Mesenteric fat pad (tissue), 1 donor: ENCODE data around the gene STX5. TPM values are rescaled to one million over a fixed set of nuclear protein-coding genes. Genes with fewer than 3 reads are reported as not detected.
"Not testable (repeated sequence)": the region's sequence is repeated elsewhere in the genome, so short reads cannot be mapped to it uniquely, and the experiment has no call there.

Experiments used
- DNase-seq: peaks from one replicate; pipeline ENCODE4 v3.0.0-alpha.2; 2020; ENCODE audit warnings: low spot score
- long read RNA-seq: library from polyadenylated mRNA; unstranded; transcript quantifications from one replicate; pipeline ENCODE4 v2.0.0, GENCODE V29; 2020
- total RNA-seq: library from RNA; stranded (reverse); fragmentation: NEBNext Ultra II Directional; extraction: Animal tissue kit (Norgen Biotek cat#: 25700); gene quantifications from one replicate; pipeline ENCODE4 v1.2.1, GENCODE V29; 2021
- donor health status: DM: yes; HTN: yes; CAD: no.

The STX5 gene
- 41.8 TPM for total RNA-seq
- long read RNA-seq, transcript STX5-201 (11 exons, 1,794 nt): major isoform, 13 of 21 reads
- long read RNA-seq, partial matches to known transcripts: 3 of 21 reads
- long read RNA-seq, other reads (novel, unspliced or antisense): 2 of 21 reads

GRCh38 chr11:62831520-62832335 lies at the start of gene STX5:
Gene STX5, minus strand, starts transcription at chr11:62832051. Its CDS starts 808 bp downstream, at chr11:62831243.
- peak; percentile 100 for DNase-seq

- peak; percentile 97 for DNase-seq
These were observed 49.1 kb upstream of the STX5 start, which contains the start of gene SLC3A2 for GRCh38 chr11:62880803-62881578. Gene SLC3A2, plus strand, starts transcription at chr11:62880896. Its CDS starts 128 bp downstream, at chr11:62881024.

- DNase-seq: peak; percentile 91
These were observed 48.5 kb upstream of the STX5 start for GRCh38 chr11:62880231-62880802.

DNA sequence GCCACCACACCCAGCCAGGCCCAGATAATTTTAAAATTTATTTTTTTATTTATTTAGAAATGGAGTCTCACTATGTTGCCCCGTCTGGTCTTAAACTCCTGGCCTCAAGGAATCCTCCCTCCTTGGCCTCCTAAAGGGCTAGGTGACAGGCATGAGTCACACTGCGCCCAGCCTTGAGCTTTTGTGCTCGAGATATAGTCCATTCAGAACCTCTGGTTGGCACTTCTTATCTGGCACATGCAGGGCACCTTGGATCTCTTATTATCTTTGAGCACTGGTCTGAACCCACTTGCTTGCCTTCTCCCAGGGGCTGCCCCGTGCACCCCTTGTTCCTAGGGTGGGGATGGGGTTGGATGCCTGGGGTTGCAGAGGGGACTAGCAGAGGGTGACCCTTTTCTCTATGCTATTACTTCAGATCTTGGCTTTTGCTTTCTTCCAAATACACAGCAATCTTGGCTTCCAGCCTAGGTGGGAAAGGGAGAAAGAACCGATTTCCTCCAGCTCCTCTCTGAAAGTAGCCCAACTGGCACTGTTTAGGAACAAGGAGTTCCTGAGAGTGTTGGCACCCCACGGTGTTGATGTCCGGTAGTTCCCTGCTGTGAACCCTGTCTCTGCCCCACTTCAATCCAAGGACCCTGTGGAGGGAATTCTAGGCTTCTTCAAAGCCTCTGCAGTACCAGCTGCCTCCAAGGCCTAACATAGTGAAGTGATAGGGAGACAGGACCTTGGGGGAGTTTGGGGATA lies 47.6 kb upstream of the STX5 start:
- DNase-seq: no peak

DNA sequence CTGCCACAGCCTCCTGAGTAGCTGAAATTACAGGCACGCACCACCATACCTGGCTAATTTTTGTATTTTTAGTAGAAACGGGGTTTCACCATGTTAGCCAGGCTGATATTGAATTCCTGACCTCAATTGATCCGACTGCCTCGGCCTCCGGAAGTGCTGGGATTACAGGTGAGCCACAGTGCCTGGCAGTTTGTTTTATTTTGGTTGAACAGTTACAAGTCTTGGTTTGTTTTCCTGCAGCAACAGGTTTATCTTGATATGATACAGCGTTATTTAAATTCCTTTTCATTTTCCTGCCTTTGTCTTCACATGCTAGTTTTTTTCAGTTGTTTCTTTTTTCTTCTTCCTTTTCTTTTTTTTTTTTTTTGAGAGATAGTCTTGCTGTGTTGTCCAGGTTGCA lies 44.9 kb upstream of the STX5 start:
- no peak for DNase-seq

DNA sequence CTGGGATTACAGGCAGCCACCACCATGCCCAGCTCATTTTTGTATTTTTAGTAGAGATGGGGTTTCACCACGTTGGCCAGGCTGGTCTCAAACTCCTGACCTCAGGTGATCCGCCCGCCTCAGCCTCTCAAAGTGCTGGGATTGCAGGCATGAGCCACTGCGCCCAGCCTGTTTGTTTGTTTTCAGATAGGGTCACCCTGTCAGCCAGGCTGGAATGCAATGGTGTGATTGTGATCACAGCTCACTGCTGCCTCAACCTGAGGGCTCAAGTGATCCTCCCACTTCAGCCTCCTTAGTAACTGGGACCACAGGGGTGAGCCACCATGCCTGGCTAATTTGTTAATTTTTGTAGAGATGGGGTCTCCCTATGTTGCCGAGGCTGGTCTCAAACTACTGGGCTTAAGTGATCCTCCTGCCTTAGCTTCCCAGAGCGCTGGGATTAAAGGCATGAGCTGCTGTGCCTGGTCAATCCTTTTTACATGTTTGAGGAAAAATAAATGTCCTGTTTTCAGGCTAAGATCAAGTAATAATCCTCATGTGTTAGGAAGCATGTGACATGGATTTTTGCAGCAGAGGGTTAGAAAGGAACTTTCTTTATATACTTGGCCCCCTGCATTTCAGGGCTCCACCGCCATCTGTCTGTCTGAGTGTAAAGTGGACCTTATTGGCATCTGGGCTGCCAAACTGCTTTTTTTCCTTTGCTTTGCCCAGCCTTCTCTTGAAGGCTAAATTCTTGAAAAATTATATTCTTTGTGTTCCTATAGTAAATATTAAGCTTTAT lies 44.0 kb upstream of the STX5 start:
- no peak for DNase-seq

DNA sequence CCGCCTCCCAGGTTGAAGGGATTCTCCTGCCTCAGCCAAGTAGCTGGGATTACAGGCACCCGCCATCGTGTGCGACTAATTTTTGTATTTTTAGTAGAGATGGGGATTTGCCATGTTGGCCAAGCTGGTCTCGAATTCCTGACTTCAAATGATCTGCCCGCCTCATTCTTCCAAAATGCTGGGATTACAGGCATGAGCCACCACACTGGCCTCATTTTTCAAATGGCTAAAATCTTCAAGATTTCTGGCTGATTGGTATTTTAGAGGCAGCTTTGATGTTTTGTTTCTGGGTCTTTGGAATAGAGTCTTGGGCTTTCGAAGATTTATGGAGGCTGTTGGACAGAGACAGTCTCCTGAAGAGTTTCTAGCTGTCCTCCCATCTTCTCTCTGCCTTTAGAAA lies 43.0 kb upstream of the STX5 start:
- no peak for DNase-seq

- DNase-seq: no peak
These were observed 33.8 kb upstream of the STX5 start for GRCh38 chr11:62865635-62866034.

DNA sequence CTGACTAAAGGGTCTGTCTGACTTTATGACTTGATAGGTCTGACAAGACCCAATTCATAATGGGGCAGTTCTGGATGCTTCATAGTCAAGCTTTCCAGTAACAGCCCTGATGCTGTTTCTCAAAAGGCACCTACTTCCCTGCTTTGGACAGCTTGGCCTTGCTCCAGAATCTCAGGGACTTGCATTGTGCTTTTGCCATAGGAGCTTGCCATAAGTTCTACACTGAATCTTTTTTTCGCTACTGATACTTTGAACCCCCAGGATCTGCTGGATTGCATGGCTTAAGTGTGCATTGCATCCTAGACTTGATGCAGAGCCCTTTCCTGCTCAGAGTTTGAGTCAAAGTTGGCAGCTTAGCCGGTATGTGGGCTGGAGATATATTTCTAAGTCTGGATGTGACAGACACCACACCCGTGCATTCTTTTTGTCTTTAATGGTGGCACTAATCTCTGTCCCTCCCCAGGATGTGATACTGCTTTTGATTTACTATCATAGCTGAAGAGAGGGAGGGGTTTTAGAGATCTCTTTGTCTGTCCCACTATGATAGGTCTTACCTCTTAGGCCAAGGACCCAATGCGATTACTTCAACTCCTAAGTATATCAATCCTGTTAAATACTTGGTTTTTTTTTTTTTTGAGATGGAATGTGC lies 32.0 kb upstream of the STX5 start:
- no peak for DNase-seq

GRCh38 chr11:62861564-62862192 lies 29.8 kb upstream of the STX5 start:
- not testable (repeated sequence) for DNase-seq

DNA sequence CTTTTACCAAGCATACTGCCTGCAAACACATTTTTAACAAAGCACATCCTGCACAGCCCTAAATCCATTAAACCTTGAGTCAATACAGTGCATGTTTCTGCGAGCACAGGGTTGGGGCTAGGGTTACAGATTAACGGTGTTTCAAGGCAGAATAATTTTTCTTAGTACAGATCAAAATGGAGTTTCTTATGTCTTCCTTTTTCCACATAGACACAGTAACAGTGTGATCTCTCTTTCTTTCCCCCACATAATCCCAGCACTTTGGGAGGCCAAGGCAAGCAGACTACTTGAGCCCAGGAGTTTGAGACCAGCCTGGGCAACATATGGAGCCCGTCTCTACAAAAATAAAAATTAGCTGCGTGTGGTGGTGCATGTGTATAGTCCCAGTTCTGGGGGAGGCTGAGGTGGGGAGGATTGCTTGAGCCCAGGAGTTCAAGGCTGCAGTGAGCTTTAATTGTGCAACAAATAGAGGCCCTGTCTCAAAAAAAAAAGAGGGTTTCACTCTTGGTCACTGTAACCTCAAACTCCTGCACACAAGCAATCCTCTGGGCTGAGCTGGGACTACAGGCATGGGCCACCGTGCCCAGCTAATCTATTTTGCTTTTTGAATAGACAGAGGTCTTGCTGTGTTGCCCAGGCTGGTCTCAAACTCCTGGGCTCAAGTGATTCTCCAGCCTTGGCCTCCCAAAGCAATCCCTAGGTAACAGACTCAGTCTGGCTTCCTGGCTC lies 29.1 kb upstream of the STX5 start:
- no peak for DNase-seq

GRCh38 chr11:62859281-62859703 lies 27.4 kb upstream of the STX5 start:
- not testable (repeated sequence) for DNase-seq

- DNase-seq: no peak
These were observed 26.4 kb upstream of the STX5 start for GRCh38 chr11:62858201-62858600.

- no peak for DNase-seq
These were observed 25.7 kb upstream of the STX5 start for GRCh38 chr11:62857541-62857982.

GRCh38 chr11:62856333-62856895 lies 24.6 kb upstream of the STX5 start:
- DNase-seq: no peak

DNA sequence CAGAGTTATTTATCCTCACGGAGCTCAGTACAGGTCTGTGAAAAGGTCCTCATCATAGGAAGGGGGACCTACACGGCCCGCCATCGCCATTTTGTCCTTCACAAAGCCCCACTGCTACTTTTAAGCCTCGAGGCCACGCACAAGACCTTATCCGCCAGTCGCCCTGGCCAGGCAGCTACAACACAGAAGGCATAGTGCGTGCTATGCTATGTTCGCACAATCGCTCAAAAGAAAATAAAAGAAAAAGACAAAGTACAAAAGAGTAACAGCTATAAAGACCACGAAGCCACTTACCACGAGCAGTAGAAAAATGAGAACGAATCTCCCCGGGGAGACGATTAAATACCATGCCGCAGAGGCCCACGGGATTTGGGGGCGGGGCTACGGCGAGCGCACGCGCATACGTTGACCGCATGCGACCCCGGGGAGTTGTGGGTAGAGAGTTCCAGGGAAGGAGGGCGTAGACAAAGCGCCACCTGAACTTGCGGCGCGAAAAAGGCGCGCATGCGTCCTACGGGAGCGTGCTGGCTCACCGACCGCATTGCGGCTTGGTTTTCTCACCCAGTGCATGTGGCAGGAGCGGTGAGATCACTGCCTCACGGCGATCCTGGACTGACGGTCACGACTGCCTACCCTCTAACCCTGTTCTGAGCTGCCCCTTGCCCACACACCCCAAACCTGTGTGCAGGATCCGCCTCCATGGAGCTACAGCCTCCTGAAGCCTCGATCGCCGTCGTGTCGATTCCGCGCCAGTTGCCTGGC lies 23.9 kb upstream of the STX5 start:
- peak; percentile 98 for DNase-seq
